OCI-LY7 (cell line): ENCODE measurements around the gene FKBP1B. TPM values are rescaled to one million over a fixed set of nuclear protein-coding genes. Genes with fewer than 3 reads are reported as not detected.

Experiments used
- Bru-seq: library from RNA; stranded (reverse); fragments of 400-500 nt; gene quantifications from one replicate; lab custom pipeline; 2021; lab: Mats Ljungman, UMichigan
- BruChase-seq, 2 experiments: library from RNA; stranded (reverse); fragments of 400-500 nt; gene quantifications; one replicate each; lab custom pipeline; 2021; lab: Mats Ljungman, UMichigan
- BruUV-seq: library from RNA; stranded (reverse); fragments of 400-500 nt; replicated peaks from 2 replicates; lab custom pipeline; 2021; lab: Mats Ljungman, UMichigan
- CTCF ChIA-PET: fragments of 300-600 bp; sonication (Branson Sonifier 250); formaldehyde crosslinking; loops from one replicate; lab custom pipeline; 2022; ENCODE audit warnings: antibody characterized with exemption; ENCODE audit not compliant: unreplicated experiment; lab: Charles Lee
- POLR2A ChIA-PET: fragments of 300-600 bp; sonication (Branson Sonifier 250); formaldehyde crosslinking; loops from one replicate; lab custom pipeline; 2022; ENCODE audit warnings: antibody characterized with exemption; lab: Charles Lee
- DNase-seq: peaks from one replicate; pipeline ENCODE4 v3.0.0-alpha.2; 2015; ENCODE audit warnings: low spot score
- H2AFZ ChIP-seq: fragments of 200-600 bp; sonication (generic), shearing (Covaris generic); 2 replicates; pipeline ENCODE4 v1.6.1; 2014; ENCODE audit warnings: mild to moderate bottlenecking, antibody characterized with exemption, low read length, moderate library complexity
- H3K27ac ChIP-seq: fragments of 200-600 bp; sonication (generic); 2 replicates; pipeline ENCODE4 v1.5.1; 2014; ENCODE audit warnings: mixed run types, low read depth, mild to moderate bottlenecking, moderate library complexity, low read length, inconsistent platforms; ENCODE audit not compliant: poor library complexity, severe bottlenecking
- H3K36me3 ChIP-seq: fragments of 200-600 bp; sonication (generic); 2 replicates; pipeline ENCODE4 v1.6.1; 2014; ENCODE audit warnings: mild to moderate bottlenecking, antibody characterized with exemption, low read length, moderate library complexity, mixed read lengths; ENCODE audit not compliant: insufficient read depth
- H3K4me1 ChIP-seq: fragments of 200-600 bp; sonication (generic); 2 replicates; pipeline ENCODE4 v1.5.1; 2014; ENCODE audit warnings: mild to moderate bottlenecking, low read length; ENCODE audit not compliant: insufficient read depth, poor library complexity, severe bottlenecking
- H3K4me2 ChIP-seq: fragments of 200-600 bp; sonication (generic); 2 replicates; pipeline ENCODE4 v1.6.1; 2014; ENCODE audit warnings: mild to moderate bottlenecking, low read length
- H3K4me3 ChIP-seq: fragments of 200-600 bp; sonication (generic); 2 replicates; pipeline ENCODE4 v1.5.1; 2014; ENCODE audit warnings: mild to moderate bottlenecking, low read depth, low read length; ENCODE audit not compliant: poor library complexity, severe bottlenecking
- H3K79me2 ChIP-seq: fragments of 200-600 bp; sonication (generic); 2 replicates; pipeline ENCODE4 v1.6.1; 2016; ENCODE audit warnings: low read depth, mild to moderate bottlenecking, low read length, moderate library complexity, mixed read lengths; ENCODE audit not compliant: insufficient read depth
- H3K9me2 ChIP-seq: fragments of 200-600 bp; sonication (generic); 2 replicates; pipeline ENCODE4 v1.6.1; 2016; ENCODE audit warnings: mild to moderate bottlenecking, low read length, mixed read lengths; ENCODE audit not compliant: insufficient read depth
- H3K9me3 ChIP-seq: fragments of 200-600 bp; sonication (generic); 2 replicates; pipeline ENCODE4 v1.6.1; 2014; ENCODE audit warnings: mild to moderate bottlenecking, mixed run types, low read length, mixed read lengths
- H4K20me1 ChIP-seq: fragments of 200-600 bp; sonication (generic); 2 replicates; pipeline ENCODE4 v1.6.1; 2014; ENCODE audit warnings: mild to moderate bottlenecking, antibody characterized with exemption, low read length, moderate library complexity, mixed read lengths; ENCODE audit not compliant: insufficient read depth
- CTCF ChIP-seq: fragments of 200-600 bp; sonication (generic); conservative IDR thresholded peaks from 2 replicates; pipeline ENCODE4 v1.5.1; 2014; ENCODE audit warnings: mild to moderate bottlenecking, antibody characterized with exemption, low read length, moderate library complexity, mixed read lengths
- EZH2phosphoT487 ChIP-seq: fragments of 200-600 bp; sonication (generic); IDR thresholded peaks from 2 replicates; pipeline ENCODE4 v1.6.1; 2018; ENCODE audit warnings: low read depth, borderline replicate concordance, mild to moderate bottlenecking, mixed run types, antibody characterized with exemption, low read length, moderate library complexity, mixed read lengths
- intact Hi-C: fragments of 100-400 bp; cut with micrococcal nuclease; formaldehyde crosslinking; loops from one replicate; pipeline ENCODE4 v1.10.0; 2022; ENCODE audit not compliant: unreplicated experiment
- long read RNA-seq: library from polyadenylated mRNA; stranded (forward); transcript quantifications from one replicate; pipeline ENCODE4 v2.0.0, GENCODE V29; 2022
- total RNA-seq, 2 experiments: library from RNA; depleted of rRNA in 1 of 2; stranded (reverse); fragments of >200 nt in 1 of 2; shearing (Covaris generic) in 1 of 2; gene quantifications; 2 replicates each; pipeline ENCODE4 v1.2.3, GENCODE V29; 2014 to 2022

Gene FKBP1B
- 1.5 and 3.2 TPM in 2 replicates for total RNA-seq (2014; rRNA removed; shearing (Covaris generic))
- total RNA-seq (2022), result 1.5 and 1.6 TPM in 2 replicates
- Bru-seq, nascent RNA, result percentile 24 among the genes with signal in this experiment
- percentile 29 among the genes with signal in this experiment for BruChase-seq, experiment 1, labeled RNA remaining after a 6-hour chase
- percentile 29 among the genes with signal in this experiment for BruChase-seq, experiment 2, labeled RNA remaining after a 2-hour chase
- long read RNA-seq, partial matches to known transcripts, result 0 of 1 reads
- long read RNA-seq, other reads (novel, unspliced or antisense), result 0 of 1 reads

GRCh38 chr2:24049485-24050021 is at the start of gene FKBP1B:
Gene FKBP1B (plus strand): TSS chr2:24049741. CDS start chr2:24049850, 109 bp downstream.
- intact Hi-C loops, result loop anchor here (5.0 kb wide), 1 partner anchor 122 kb away; the partner anchor contains the start of gene ATAD2B
- H3K4me2 ChIP-seq, result peak within 1 kb of the TSS; percentile 82
- no TSS peak for BruUV-seq
- CTCF ChIA-PET, result no interaction called here
- TF ChIP-seq EZH2phosphoT487, result no peak
- no peak for TF ChIP-seq CTCF
- DNase-seq, result peak; percentile 74
- H3K4me3 ChIP-seq, result peak within 1 kb of the TSS; percentile 77
- H3K27ac ChIP-seq, result no peak within 1 kb of the TSS
- no peaks in the 10 kb centered on the region for H3K36me3 ChIP-seq
- peaks cover 3% of the 10 kb centered on the region; the same call in 1 of the 2 replicates for H4K20me1 ChIP-seq
- POLR2A ChIA-PET, result interaction anchor here (0.6 to 1.2 kb wide), 5 partner anchors 12 to 243 kb away, joined by 3 to 5 read pairs (median 3); partner anchors contain the start of genes ATAD2B and SF3B6
- H3K4me1 ChIP-seq, result peaks cover 24% of the 10 kb centered on the region
- peaks cover 19% of the 10 kb centered on the region for H3K79me2 ChIP-seq
- no peaks in the 10 kb centered on the region for H3K9me2 ChIP-seq
- no peaks in the 10 kb centered on the region for H3K9me3 ChIP-seq
- peak within 1 kb of the TSS; percentile 92 for H2AFZ ChIP-seq

GRCh38 chr2:24007693-24008092 is 41.8 kb upstream of the FKBP1B start:
- Histone ChIP-seq H4K20me1 (no peaks in the 10 kb centered on the region), H3K4me1 (no peaks in the 10 kb centered on the region), H3K4me3 (no peak overlapping the region), H3K4me2 (no peak overlapping the region), H3K9me2 (no peaks in the 10 kb centered on the region), H2AFZ (no peak overlapping the region), H3K27ac (no peak overlapping the region), H3K79me2 (no peaks in the 10 kb centered on the region), H3K36me3 (no peaks in the 10 kb centered on the region), H3K9me3 (no peaks in the 10 kb centered on the region)
- BruUV-seq, result no TSS peak
- no peak for TF ChIP-seq CTCF
- TF ChIP-seq EZH2phosphoT487, result no peak
- no peak for DNase-seq
- intact Hi-C loops, result no loop called here
- POLR2A ChIA-PET, result no interaction called here
- CTCF ChIA-PET, result no interaction called here
